Measurements from ENCODE around the gene VWCE. TPM values are rescaled to one million over a fixed set of nuclear protein-coding genes. Genes with fewer than 3 reads are reported as not detected.
"Not testable (repeated sequence)": the region's sequence is repeated elsewhere in the genome, so short reads cannot be mapped to it uniquely, and the experiment has no call there.

VWCE gene
- total RNA-seq, 1 experiment from 2014 or later: 17.7 TPM

DNA sequence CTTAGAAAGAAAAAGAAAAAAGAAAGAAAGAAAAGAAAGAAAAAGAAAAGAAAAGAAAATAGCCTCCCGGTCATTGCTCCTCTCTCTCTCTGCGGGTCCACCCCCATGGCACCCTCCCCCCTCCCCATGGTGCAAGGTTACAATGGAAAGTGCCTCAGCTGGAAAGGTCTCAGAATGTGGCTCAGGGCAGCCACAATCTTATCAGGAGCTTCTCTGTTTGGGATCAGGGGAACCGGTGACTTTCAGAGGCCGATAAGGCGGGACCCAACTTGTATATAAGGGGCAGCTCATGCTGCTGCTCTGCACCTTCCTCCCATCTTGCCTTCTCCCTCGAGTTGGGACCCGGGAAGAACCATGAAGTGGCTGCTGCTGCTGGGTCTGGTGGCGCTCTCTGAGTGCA is 73.1 kb downstream of the VWCE start, which contains the start of gene PGA4:
Gene PGA4 (plus strand): TSS at position 301 of the 400 bp plus-strand sequence. CDS start 54 bp downstream, at position 355.
- H3K27me3 Mint-ChIP-seq (ENCODE audit: insufficient read depth, unreplicated experiment); H3K36me3 ChIP-seq (ENCODE audit: control insufficient read depth, insufficient read depth, low read length); H3K4me1 Mint-ChIP-seq (ENCODE audit: low read depth, unreplicated experiment); H3K27ac Mint-ChIP-seq (ENCODE audit: unreplicated experiment); intact Hi-C loops (cut with micrococcal nuclease; ENCODE audit: unreplicated experiment); H3K27me3 ChIP-seq (replicated peaks; ENCODE audit: control insufficient read depth, insufficient read depth, low read length); H3K9me3 ChIP-seq; CTCF ChIA-PET; H3K36me3 Mint-ChIP-seq (ENCODE audit: insufficient read depth, unreplicated experiment); POLR2A ChIA-PET; H3K9me3 Mint-ChIP-seq (ENCODE audit: unreplicated experiment); DNase-seq; BruUV-seq (replicated peaks); H3K4me3 ChIP-seq (ENCODE audit: low read depth, low read length); H3K4me1 ChIP-seq; H3K4me3 Mint-ChIP-seq (ENCODE audit: unreplicated experiment): not testable (repeated sequence)

DNA sequence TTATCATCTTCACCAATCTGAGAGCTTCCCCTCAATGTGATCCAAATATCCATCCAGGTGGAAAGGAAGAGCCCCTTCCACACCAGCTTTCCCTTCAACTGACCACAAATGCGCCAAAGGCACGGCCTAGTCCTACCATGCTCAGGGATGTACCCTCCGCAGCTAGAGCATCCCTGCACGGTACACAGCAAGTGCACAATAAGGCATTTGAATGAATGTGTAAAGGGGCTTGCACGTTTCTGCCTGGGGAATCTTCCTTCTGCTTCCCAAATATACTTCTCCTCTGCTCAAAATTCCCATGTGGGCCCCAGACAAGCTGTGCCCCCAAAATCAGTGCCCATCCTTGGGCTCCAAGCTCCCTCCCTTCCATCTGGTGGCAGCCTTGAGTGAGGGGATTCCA is 76.1 kb downstream of the VWCE start:
- H3K4me3 Mint-ChIP-seq (ENCODE audit: unreplicated experiment); H3K27me3 ChIP-seq (replicated peaks; ENCODE audit: control insufficient read depth, insufficient read depth, low read length); H3K9me3 Mint-ChIP-seq (ENCODE audit: unreplicated experiment); H3K4me1 Mint-ChIP-seq (ENCODE audit: low read depth, unreplicated experiment); CTCF ChIA-PET; H3K36me3 ChIP-seq (ENCODE audit: control insufficient read depth, insufficient read depth, low read length); H3K27me3 Mint-ChIP-seq (ENCODE audit: insufficient read depth, unreplicated experiment); H3K36me3 Mint-ChIP-seq (ENCODE audit: insufficient read depth, unreplicated experiment); H3K4me3 ChIP-seq (ENCODE audit: low read depth, low read length); POLR2A ChIA-PET; H3K9me3 ChIP-seq; H3K4me1 ChIP-seq; intact Hi-C loops (cut with micrococcal nuclease; ENCODE audit: unreplicated experiment); H3K27ac Mint-ChIP-seq (ENCODE audit: unreplicated experiment); BruUV-seq (replicated peaks): not testable (repeated sequence)
- DNase-seq: peak in 1 of 2 experiments; percentile 3

DNA sequence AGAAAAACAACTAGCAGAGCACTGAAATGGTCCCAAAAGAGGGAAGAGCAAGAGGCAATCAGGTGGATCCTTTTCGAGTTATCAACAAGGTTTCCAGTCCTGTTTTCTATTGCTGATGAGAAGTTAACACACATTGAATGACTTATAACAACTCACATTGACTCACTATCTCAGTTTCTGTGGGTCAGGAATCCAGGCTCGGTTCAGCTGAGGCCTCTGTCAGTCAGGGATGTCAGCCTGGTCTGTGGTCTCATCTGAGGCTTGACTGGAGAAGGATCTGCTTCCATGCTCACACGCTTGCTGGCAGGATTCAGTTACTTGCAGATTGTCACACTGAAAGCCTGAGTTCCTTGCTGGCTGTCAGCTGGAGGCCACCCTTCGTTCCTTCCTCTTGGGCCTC is 76.8 kb downstream of the VWCE start:
- H3K27me3 ChIP-seq (replicated peaks; ENCODE audit: control insufficient read depth, insufficient read depth, low read length); H3K4me1 ChIP-seq; H3K36me3 Mint-ChIP-seq (ENCODE audit: insufficient read depth, unreplicated experiment); H3K4me3 Mint-ChIP-seq (ENCODE audit: unreplicated experiment); BruUV-seq (replicated peaks); intact Hi-C loops (cut with micrococcal nuclease; ENCODE audit: unreplicated experiment); H3K36me3 ChIP-seq (ENCODE audit: control insufficient read depth, insufficient read depth, low read length); POLR2A ChIA-PET; H3K27me3 Mint-ChIP-seq (ENCODE audit: insufficient read depth, unreplicated experiment); DNase-seq; H3K27ac Mint-ChIP-seq (ENCODE audit: unreplicated experiment); H3K9me3 ChIP-seq; CTCF ChIA-PET; H3K9me3 Mint-ChIP-seq (ENCODE audit: unreplicated experiment); H3K4me1 Mint-ChIP-seq (ENCODE audit: low read depth, unreplicated experiment); H3K4me3 ChIP-seq (ENCODE audit: low read depth, low read length): not testable (repeated sequence)

DNA sequence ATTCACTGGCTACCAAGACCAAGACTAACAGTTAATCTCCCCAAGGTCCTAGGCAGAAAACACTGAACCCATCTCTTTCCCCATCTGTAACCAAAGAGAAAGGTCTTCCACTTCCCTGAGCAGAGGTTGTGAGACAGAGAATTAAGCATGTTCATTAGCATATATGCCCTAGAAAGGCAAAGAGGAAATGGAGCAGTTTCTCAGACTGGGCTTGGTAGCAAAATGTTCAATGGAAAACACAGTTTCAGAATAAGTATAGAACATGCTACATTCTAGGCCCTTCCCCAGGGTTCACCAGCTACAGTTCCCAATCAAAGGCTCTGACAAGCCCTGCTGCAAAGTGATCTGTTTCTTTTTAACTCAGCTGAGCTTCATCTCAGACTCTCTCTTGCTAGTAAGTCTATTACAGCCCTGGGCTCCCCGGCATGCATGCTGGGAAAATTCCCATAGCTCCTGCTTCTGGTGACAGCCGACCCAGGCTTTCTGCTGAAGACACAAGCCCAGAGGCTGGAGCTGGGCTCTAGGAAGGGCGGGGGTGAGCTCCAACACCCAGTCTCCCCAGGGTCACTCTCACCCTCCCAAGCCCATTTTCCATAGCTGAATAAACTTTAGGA is 81.3 kb downstream of the VWCE start:
- H3K4me1 Mint-ChIP-seq (ENCODE audit: low read depth, unreplicated experiment); CTCF ChIA-PET; H3K9me3 Mint-ChIP-seq (ENCODE audit: unreplicated experiment); H3K27ac Mint-ChIP-seq (ENCODE audit: unreplicated experiment); intact Hi-C loops (cut with micrococcal nuclease; ENCODE audit: unreplicated experiment); H3K9me3 ChIP-seq; H3K4me1 ChIP-seq; BruUV-seq (replicated peaks); H3K4me3 ChIP-seq (ENCODE audit: low read depth, low read length); H3K27me3 Mint-ChIP-seq (ENCODE audit: insufficient read depth, unreplicated experiment); H3K36me3 ChIP-seq (ENCODE audit: control insufficient read depth, insufficient read depth, low read length); DNase-seq; POLR2A ChIA-PET; H3K36me3 Mint-ChIP-seq (ENCODE audit: insufficient read depth, unreplicated experiment); H3K4me3 Mint-ChIP-seq (ENCODE audit: unreplicated experiment); H3K27me3 ChIP-seq (replicated peaks; ENCODE audit: control insufficient read depth, insufficient read depth, low read length): not testable (repeated sequence)

DNA sequence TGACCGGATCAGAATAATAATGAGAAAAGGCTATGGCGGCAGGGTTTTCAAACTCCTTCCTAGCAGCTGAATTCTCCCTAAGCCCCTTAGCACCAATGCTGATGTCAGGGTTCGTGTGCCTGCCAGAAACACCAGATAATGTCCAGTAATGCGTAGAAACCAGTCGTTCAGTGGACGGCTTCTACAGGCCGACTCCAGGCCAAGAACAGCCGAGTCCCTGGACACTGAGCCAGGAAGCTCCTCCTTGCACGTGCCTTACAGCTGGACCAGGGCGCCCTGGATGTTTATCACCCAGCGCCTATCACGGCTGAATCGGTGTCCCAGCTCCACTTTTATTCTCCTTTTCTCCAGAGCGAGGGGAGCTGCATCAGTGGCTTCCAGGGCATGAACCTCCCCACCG is 82.9 kb downstream of the VWCE start:
- H3K4me1 Mint-ChIP-seq (ENCODE audit: low read depth, unreplicated experiment); H3K4me3 Mint-ChIP-seq (ENCODE audit: unreplicated experiment); H3K36me3 Mint-ChIP-seq (ENCODE audit: insufficient read depth, unreplicated experiment); H3K9me3 ChIP-seq; POLR2A ChIA-PET; H3K9me3 Mint-ChIP-seq (ENCODE audit: unreplicated experiment); H3K27ac Mint-ChIP-seq (ENCODE audit: unreplicated experiment); BruUV-seq (replicated peaks); H3K4me1 ChIP-seq; intact Hi-C loops (cut with micrococcal nuclease; ENCODE audit: unreplicated experiment); H3K27me3 Mint-ChIP-seq (ENCODE audit: insufficient read depth, unreplicated experiment); DNase-seq; H3K27me3 ChIP-seq (replicated peaks; ENCODE audit: control insufficient read depth, insufficient read depth, low read length); H3K4me3 ChIP-seq (ENCODE audit: low read depth, low read length); H3K36me3 ChIP-seq (ENCODE audit: control insufficient read depth, insufficient read depth, low read length); CTCF ChIA-PET: not testable (repeated sequence)

DNA sequence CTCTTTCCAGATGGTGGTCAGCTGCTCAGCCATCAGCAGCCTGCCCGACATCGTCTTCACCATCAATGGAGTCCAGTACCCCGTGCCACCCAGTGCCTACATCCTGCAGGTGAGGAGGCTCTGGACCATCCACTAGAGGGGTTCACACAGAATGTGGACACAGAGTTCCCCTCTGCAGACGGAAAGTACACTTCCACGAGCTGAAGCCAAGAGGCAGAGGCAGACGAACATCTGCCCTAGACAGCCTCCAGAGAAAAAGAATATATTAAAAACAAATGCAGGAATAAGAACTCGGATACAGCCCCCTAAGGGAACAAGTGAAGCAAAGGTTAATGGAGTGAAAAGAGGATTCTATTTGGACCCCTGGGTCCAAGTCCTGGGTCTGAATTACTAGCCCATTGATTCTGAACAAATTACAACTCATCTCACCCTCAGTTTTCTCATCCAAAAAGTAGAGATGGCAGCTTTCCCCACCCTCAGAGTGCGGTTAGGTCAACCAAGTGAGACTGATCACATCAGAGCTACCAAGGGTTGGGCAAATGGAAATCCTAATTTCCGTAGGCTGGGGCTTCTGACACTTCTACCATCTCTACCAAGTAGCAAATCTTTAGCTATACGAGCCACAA is 83.7 kb downstream of the VWCE start:
- H3K9me3 ChIP-seq; DNase-seq; H3K4me1 ChIP-seq; H3K4me3 Mint-ChIP-seq (ENCODE audit: unreplicated experiment); H3K9me3 Mint-ChIP-seq (ENCODE audit: unreplicated experiment); H3K4me1 Mint-ChIP-seq (ENCODE audit: low read depth, unreplicated experiment); H3K4me3 ChIP-seq (ENCODE audit: low read depth, low read length); BruUV-seq (replicated peaks); CTCF ChIA-PET; H3K36me3 Mint-ChIP-seq (ENCODE audit: insufficient read depth, unreplicated experiment); H3K27ac Mint-ChIP-seq (ENCODE audit: unreplicated experiment); H3K27me3 Mint-ChIP-seq (ENCODE audit: insufficient read depth, unreplicated experiment); H3K36me3 ChIP-seq (ENCODE audit: control insufficient read depth, insufficient read depth, low read length); H3K27me3 ChIP-seq (replicated peaks; ENCODE audit: control insufficient read depth, insufficient read depth, low read length); intact Hi-C loops (cut with micrococcal nuclease; ENCODE audit: unreplicated experiment); POLR2A ChIA-PET: not testable (repeated sequence)

DNA sequence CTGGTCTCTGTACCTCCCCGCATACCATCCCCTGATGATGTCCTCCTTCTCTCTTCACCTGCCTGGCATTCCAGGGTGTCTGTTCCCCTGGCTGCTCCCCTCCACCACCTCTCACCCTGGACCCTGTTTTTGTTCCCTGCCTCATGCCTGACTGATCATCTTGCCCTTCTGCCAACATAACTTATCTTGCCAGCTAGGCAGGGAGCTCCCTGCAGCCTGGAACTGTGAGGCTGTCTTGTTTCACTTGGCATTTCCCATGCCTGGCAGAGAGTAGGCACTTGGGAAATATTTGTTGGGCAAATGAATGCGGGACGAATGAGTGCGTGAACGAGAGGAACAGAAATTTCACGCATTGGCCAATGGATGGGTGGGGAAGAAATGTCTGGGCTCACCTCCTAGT is 84.5 kb downstream of the VWCE start:
- H3K4me1 ChIP-seq: not testable (repeated sequence)

More for the DNA sequence above, 84.5 kb downstream of the VWCE start:
- DNase-seq; H3K4me3 ChIP-seq (ENCODE audit: low read depth, low read length); H3K4me1 Mint-ChIP-seq (ENCODE audit: low read depth, unreplicated experiment); CTCF ChIA-PET; H3K4me3 Mint-ChIP-seq (ENCODE audit: unreplicated experiment); H3K27me3 ChIP-seq (replicated peaks; ENCODE audit: control insufficient read depth, insufficient read depth, low read length); BruUV-seq (replicated peaks); H3K27me3 Mint-ChIP-seq (ENCODE audit: insufficient read depth, unreplicated experiment); intact Hi-C loops (cut with micrococcal nuclease; ENCODE audit: unreplicated experiment); H3K9me3 ChIP-seq; H3K36me3 ChIP-seq (ENCODE audit: control insufficient read depth, insufficient read depth, low read length); H3K36me3 Mint-ChIP-seq (ENCODE audit: insufficient read depth, unreplicated experiment); POLR2A ChIA-PET; H3K9me3 Mint-ChIP-seq (ENCODE audit: unreplicated experiment); H3K27ac Mint-ChIP-seq (ENCODE audit: unreplicated experiment): not testable (repeated sequence)

All from Caco-2 (cell line).